Liver (tissue), 9 donors: ENCODE measurements around the gene GPR62. TPM values are rescaled to one million over a fixed set of nuclear protein-coding genes. Genes with fewer than 3 reads are reported as not detected.
"Not testable (repeated sequence)": the region's sequence is repeated elsewhere in the genome, so short reads cannot be mapped to it uniquely, and the experiment has no call there.

Experiments used
- DNase-seq: peaks from one replicate; pipeline ENCODE4 v3.0.0-alpha.2; 2017; ENCODE audit warnings: low spot score
- H3K27ac ChIP-seq, 2 donors: one replicate each; pipeline ENCODE4 v1.7.0; 2013; ENCODE audit warnings: inconsistent platforms in 2 of 2, low read length in 2 of 2, control low read depth in 1 of 2, low read depth in 1 of 2, mild to moderate bottlenecking in 1 of 2
- H3K27me3 ChIP-seq, 4 donors: one replicate each; pipeline versions ENCODE4 v1.6.1 to v1.7.0; 2013; ENCODE audit warnings: low read length in 3 of 4, inconsistent platforms in 1 of 4, mild to moderate bottlenecking in 1 of 4, moderate library complexity in 1 of 4; ENCODE audit not compliant: control insufficient read depth in 4 of 4, insufficient read depth in 4 of 4
- H3K36me3 ChIP-seq, 4 donors: one replicate each; pipeline versions ENCODE4 v1.6.1 to v1.7.0; 2013; ENCODE audit warnings: low read length in 3 of 4, mild to moderate bottlenecking in 3 of 4, low read depth in 1 of 4, moderate library complexity in 1 of 4; ENCODE audit not compliant: control insufficient read depth in 4 of 4, insufficient read depth in 3 of 4
- H3K4me1 ChIP-seq, 4 donors: one replicate each; pipeline versions ENCODE4 v1.6.1 to v1.7.0; 2013; ENCODE audit warnings: low read length in 3 of 4, mild to moderate bottlenecking in 3 of 4, moderate library complexity in 1 of 4; ENCODE audit not compliant: control insufficient read depth in 4 of 4, insufficient read depth in 4 of 4
- H3K4me3 ChIP-seq, 3 donors: one replicate each; pipeline versions ENCODE4 v1.6.1 to v1.7.0; 2013; ENCODE audit warnings: low read length in 3 of 3, control low read depth in 1 of 3, low read depth in 1 of 3, mild to moderate bottlenecking in 1 of 3
- H3K9ac ChIP-seq, 2 donors: one replicate each; pipeline ENCODE4 v1.7.0; 2013; ENCODE audit warnings: low read length in 2 of 2, mild to moderate bottlenecking in 2 of 2, moderate library complexity in 2 of 2, control low read depth in 1 of 2, low read depth in 1 of 2
- H3K9me3 ChIP-seq, 4 donors: one replicate each; pipeline versions ENCODE4 v1.6.1 to v1.7.0; 2013; ENCODE audit warnings: low read length in 3 of 4; ENCODE audit not compliant: control insufficient read depth in 4 of 4
- EGR1 ChIP-seq, 2 donors: IDR thresholded peaks; 2 replicates each; pipeline ENCODE4 v1.6.1; 2016 to 2018; ENCODE audit warnings: antibody characterized with exemption in 2 of 2, low read depth in 2 of 2
- FOXA1 ChIP-seq: IDR thresholded peaks from 2 replicates; pipeline ENCODE4 v1.6.1; 2016; ENCODE audit warnings: antibody characterized with exemption
- FOXA2 ChIP-seq: IDR thresholded peaks from 2 replicates; pipeline ENCODE4 v1.6.1; 2016; ENCODE audit warnings: antibody characterized with exemption
- JUND ChIP-seq, 2 donors: IDR thresholded peaks; 2 replicates each; pipeline ENCODE4 v1.6.1; 2016; ENCODE audit warnings: antibody characterized with exemption in 2 of 2
- RAD21 ChIP-seq, 2 donors: IDR thresholded peaks; 2 replicates each; pipeline ENCODE4 v1.6.1; 2016; ENCODE audit warnings: antibody characterized with exemption in 2 of 2, mild to moderate bottlenecking in 2 of 2
- RXRA ChIP-seq, 2 donors: IDR thresholded peaks; 2 replicates each; pipeline ENCODE4 v1.6.1; 2017 to 2018; ENCODE audit warnings: antibody characterized with exemption in 2 of 2, mild to moderate bottlenecking in 1 of 2
- TAF1 ChIP-seq: conservative IDR thresholded peaks from 2 replicates; pipeline ENCODE4 v1.6.1; 2016; ENCODE audit warnings: antibody characterized with exemption, mild to moderate bottlenecking
- YY1 ChIP-seq: IDR thresholded peaks from 2 replicates; pipeline ENCODE4 v1.6.1; 2016; ENCODE audit warnings: antibody characterized with exemption, mild to moderate bottlenecking
- WGBS: extraction: QIAGEN DNeasy Blood & Tissue Kit; methylation state at CpG from one replicate; pipeline ENCODE4 v1.1.7; 2013; 5-methylcytosine and 5-hydroxymethylcytosine counted together
- polyA plus RNA-seq, 2 donors: library from polyadenylated mRNA; stranded (reverse) in 1 of 2; unstranded in 1 of 2; fragments of 200-250 nt in 1 of 2; fragments of >200 nt in 1 of 2; fragmentation: Nextera tagmentation in 1 of 2; extraction: Ambion mirVana in 1 of 2; gene quantifications; one replicate each; pipeline versions ENCODE4 v1.2.1 to v1.2.3, GENCODE V29; 2013 to 2015
- total RNA-seq, 2 donors: library from RNA; depleted of rRNA; stranded (reverse); fragments of >200 nt; gene quantifications; one replicate each; pipeline ENCODE4 v1.2.3, GENCODE V29; 2014
- TF ChIP-seq, protein P1 (sequence below): IDR thresholded peaks from 2 replicates; pipeline ENCODE4 v1.6.1; 2016; ENCODE audit warnings: antibody characterized with exemption
- TF ChIP-seq, protein P2 (sequence below): fragments of 150-350 bp; IDR thresholded peaks from 2 replicates; pipeline ENCODE4 v1.5.1; 2017; ENCODE audit warnings: improper control_type of control experiment, low read depth, low read length; ENCODE audit not compliant: missing input control
- TF ChIP-seq, protein P3 (sequence below): IDR thresholded peaks from 2 replicates; pipeline ENCODE4 v1.6.1; 2016; ENCODE audit warnings: antibody characterized with exemption, mild to moderate bottlenecking
- donor health status: healthy.
- donor health status: healthy.
- donor health status: healthy.
- donor health status: healthy.
- donor health status: healthy.

GPR62 gene
- total and polyA plus RNA-seq, 4 donors = 0.07 to 0.08 TPM; not detected in 2

- TF ChIP-seq FOXA2 (no peak), FOXA1 (no peak), JUND (IDR thresholded peaks at IDR 0.05) (no peak), YY1 (no peak), TAF1 (no peak), RAD21 (IDR thresholded peaks at IDR 0.05) (no peak), RXRA (IDR thresholded peaks at IDR 0.05) (no peak), EGR1 (IDR thresholded peaks at IDR 0.05; ENCODE audit: low read depth in 2 of 2) (no peak)
- TF ChIP-seq, protein P1, sequence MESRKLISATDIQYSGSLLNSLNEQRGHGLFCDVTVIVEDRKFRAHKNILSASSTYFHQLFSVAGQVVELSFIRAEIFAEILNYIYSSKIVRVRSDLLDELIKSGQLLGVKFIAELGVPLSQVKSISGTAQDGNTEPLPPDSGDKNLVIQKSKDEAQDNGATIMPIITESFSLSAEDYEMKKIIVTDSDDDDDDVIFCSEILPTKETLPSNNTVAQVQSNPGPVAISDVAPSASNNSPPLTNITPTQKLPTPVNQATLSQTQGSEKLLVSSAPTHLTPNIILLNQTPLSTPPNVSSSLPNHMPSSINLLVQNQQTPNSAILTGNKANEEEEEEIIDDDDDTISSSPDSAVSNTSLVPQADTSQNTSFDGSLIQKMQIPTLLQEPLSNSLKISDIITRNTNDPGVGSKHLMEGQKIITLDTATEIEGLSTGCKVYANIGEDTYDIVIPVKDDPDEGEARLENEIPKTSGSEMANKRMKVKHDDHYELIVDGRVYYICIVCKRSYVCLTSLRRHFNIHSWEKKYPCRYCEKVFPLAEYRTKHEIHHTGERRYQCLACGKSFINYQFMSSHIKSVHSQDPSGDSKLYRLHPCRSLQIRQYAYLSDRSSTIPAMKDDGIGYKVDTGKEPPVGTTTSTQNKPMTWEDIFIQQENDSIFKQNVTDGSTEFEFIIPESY = no peak
- TF ChIP-seq, protein P2, sequence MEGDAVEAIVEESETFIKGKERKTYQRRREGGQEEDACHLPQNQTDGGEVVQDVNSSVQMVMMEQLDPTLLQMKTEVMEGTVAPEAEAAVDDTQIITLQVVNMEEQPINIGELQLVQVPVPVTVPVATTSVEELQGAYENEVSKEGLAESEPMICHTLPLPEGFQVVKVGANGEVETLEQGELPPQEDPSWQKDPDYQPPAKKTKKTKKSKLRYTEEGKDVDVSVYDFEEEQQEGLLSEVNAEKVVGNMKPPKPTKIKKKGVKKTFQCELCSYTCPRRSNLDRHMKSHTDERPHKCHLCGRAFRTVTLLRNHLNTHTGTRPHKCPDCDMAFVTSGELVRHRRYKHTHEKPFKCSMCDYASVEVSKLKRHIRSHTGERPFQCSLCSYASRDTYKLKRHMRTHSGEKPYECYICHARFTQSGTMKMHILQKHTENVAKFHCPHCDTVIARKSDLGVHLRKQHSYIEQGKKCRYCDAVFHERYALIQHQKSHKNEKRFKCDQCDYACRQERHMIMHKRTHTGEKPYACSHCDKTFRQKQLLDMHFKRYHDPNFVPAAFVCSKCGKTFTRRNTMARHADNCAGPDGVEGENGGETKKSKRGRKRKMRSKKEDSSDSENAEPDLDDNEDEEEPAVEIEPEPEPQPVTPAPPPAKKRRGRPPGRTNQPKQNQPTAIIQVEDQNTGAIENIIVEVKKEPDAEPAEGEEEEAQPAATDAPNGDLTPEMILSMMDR = no peak
- TF ChIP-seq, protein P3, sequence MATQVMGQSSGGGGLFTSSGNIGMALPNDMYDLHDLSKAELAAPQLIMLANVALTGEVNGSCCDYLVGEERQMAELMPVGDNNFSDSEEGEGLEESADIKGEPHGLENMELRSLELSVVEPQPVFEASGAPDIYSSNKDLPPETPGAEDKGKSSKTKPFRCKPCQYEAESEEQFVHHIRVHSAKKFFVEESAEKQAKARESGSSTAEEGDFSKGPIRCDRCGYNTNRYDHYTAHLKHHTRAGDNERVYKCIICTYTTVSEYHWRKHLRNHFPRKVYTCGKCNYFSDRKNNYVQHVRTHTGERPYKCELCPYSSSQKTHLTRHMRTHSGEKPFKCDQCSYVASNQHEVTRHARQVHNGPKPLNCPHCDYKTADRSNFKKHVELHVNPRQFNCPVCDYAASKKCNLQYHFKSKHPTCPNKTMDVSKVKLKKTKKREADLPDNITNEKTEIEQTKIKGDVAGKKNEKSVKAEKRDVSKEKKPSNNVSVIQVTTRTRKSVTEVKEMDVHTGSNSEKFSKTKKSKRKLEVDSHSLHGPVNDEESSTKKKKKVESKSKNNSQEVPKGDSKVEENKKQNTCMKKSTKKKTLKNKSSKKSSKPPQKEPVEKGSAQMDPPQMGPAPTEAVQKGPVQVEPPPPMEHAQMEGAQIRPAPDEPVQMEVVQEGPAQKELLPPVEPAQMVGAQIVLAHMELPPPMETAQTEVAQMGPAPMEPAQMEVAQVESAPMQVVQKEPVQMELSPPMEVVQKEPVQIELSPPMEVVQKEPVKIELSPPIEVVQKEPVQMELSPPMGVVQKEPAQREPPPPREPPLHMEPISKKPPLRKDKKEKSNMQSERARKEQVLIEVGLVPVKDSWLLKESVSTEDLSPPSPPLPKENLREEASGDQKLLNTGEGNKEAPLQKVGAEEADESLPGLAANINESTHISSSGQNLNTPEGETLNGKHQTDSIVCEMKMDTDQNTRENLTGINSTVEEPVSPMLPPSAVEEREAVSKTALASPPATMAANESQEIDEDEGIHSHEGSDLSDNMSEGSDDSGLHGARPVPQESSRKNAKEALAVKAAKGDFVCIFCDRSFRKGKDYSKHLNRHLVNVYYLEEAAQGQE = no peak
- no peak overlapping the region for H3K27ac ChIP-seq
- no peak overlapping the region for H3K4me3 ChIP-seq
- H3K9me3 ChIP-seq = no peaks in the 10 kb centered on the region
- peaks cover 4 to 20% (median 13%) of the 10 kb centered on the region in 4 donors for H3K4me1 ChIP-seq
- H3K27me3 ChIP-seq = no peaks in the 10 kb centered on the region
- 90% methylated on average over 3 of the region's 3 CpGs for WGBS
- H3K9ac ChIP-seq = no peak overlapping the region
- DNase-seq = no peak
- peaks cover 4 to 23% (median 15%) of the 10 kb centered on the region in 4 donors for H3K36me3 ChIP-seq
Observed at GRCh38 chr3:51992017-51992682, 37.0 kb downstream of the GPR62 start.

GRCh38 chr3:51993657-51994056 is 38.5 kb downstream of the GPR62 start:
- Histone ChIP-seq H3K4me1 (peaks cover 4 to 19% (median 13%) of the 10 kb centered on the region in 4 donors), H3K36me3 (peaks cover 3 to 22% (median 14%) of the 10 kb centered on the region in 4 donors)
- not testable (repeated sequence) for DNase-seq, H3K27ac ChIP-seq, H3K27me3 ChIP-seq, H3K4me3 ChIP-seq, H3K9ac ChIP-seq, H3K9me3 ChIP-seq
- 88% methylated on average over 10 of the region's 13 CpGs for WGBS
